HG03159 (cell line): ENCODE results near the gene PTPRF.

Experiments
- ATAC-seq: cut with Tn5 transposase; IDR thresholded peaks from one replicate; pipeline ENCODE4 v1.9.1; 2021; ENCODE audit warnings: mild to moderate bottlenecking, moderate library complexity; ENCODE audit not compliant: unreplicated experiment

The PTPRF gene

DNA sequence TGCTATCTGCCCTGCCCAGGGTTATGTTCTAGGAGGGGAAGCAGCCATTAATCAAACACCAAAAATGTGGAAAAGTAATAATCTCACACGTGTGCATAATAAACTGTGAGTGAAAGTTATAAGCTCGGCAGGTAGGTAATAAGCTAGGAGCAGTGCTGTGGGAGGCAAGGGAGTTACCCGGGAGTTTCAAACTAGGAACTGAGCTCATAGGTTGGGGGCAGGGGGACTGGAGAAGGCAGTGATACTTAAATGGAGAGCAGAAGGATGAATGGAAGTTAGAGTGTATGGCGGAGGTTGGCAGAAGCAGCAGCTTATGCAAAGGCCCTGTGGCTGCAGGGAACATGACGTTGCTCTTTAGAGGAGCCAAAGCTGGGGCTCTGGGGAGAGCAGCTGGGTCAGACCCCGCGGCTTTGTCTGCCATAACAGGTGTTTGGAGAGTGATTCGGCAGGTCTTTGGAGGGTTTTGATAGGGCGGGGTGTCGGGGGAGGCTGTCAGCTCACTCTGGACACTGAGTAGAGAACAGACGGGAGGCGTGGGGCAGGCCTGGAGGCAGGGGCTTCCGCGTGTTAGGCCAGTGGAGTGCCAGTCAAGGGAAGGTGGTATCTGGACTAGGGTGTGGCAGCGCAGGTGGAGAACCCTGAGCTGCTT lies 20.0 kb downstream of the PTPRF start:
- ATAC-seq = no peak

DNA sequence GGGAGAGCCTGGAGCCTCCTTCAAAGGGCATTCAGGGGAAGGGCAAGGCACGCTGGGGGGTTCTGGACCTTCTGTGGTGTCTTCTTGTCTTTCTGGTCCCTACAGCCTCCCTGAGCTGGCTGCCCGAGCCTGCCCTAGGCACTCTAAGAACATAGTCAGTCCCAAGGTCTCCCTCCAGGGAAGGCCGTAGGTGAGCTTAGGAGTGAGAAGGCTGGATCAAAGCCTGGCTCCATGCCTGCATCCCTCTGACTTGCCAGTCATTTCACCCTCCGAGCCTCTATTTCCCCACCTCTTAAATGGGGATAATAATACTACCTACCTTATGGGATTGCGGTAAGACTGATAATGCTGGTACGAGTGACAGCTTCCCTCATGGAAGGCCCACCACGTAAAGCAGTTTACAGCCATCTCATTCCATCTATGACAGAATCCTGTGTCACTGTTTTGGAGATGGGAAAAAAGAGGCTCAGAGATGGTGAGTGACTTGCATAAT lies 20.8 kb downstream of the PTPRF start:
- ATAC-seq = no peak

DNA sequence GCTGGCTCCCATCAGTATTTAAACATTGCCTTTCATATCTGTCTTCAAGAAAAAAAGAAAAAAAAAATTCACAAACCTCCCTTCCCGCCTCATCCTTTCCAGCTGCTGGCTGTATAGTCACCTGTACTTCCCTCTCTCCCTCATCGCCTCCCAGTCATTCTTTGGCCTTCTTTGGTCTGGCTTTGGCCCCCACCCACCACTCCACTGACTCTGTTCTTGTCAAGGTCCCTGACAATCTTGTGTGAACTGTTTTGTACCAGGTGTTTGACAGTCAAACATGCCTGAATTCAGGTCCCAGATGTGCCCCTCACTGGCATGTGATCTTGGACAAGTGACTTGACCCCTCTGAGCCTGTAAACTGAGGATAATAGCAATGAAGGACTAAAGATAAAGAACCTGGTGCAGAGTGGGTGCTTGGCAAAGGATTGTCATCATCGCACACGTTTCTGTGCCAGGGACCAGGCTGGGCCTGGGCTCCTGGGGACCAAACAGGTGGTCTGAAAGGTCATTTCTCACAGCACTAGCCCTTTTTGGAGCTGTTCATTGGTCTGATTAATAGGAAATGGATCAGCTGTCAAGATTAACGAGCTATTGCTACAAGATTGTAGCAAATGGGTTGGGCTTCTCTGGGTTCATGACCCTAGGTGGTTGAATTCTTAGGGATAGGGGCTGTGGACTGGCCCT lies 21.5 kb downstream of the PTPRF start:
- ATAC-seq = no peak

DNA sequence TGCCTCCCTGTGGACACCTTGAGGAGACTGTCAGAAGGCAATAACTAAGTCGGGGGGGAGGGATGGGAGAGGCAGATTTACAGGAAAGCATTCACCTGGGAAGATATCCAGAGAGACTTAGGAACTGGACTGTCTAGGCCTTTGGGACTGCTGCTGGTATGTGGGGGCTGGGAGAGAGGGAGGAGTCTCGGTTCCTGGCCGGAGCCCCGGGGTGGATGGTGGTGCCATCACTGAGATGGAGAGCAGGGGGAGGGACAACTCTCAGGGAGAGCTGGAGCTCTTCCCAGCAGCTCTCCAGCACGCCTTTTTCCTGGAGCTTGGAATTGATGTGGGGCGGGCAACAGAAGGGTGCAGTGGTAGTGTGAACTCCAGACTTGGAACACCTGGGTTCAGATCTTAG lies 22.1 kb downstream of the PTPRF start:
- no peak for ATAC-seq

DNA sequence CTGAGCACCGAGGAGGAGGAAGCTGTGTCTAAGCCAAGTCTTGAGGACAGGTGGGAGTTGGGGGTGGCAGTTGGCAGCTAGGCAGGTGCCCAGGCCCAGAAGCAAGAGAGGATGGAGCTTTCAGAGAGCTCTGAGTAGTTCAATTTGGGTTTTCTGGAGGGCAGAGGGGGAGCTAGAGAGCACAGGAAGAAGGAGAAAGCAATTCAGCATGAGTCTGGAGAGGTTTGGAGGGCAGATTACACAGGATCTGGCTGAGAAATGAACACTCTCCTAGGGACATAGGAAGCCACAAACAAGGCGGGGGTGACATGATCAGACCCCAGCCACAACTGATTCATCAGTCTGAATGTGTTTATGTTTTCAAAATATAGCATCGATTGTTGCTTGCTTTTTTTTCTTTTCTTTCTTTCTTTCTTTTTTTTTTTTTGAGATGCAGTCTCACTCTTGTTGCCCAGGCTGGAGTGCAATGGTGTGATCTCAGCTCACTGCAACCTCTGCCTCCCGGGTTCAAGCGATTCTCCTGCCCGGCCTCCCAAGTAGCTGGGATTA lies 23.8 kb downstream of the PTPRF start:
- ATAC-seq = no peak

DNA sequence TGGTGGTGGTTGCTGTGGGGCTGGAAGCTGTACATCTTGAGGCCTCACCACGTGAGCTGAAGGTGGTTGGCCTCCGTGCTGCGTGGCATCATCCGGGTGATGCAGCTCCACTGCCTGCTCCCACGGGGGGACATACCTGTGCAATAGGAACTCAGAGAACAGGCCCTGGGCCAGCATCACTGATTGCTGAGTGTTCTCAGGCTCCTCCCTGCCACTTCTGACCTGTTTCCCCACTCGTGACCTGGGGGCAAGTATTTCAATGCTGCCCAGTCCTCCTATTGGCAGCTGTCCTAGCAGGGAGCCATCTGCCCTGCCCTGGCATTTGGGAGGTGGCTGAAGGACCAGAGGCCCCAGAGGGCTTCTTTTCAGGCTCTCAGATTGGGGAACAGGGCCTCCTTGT lies 26.1 kb downstream of the PTPRF start:
- ATAC-seq = no peak

DNA sequence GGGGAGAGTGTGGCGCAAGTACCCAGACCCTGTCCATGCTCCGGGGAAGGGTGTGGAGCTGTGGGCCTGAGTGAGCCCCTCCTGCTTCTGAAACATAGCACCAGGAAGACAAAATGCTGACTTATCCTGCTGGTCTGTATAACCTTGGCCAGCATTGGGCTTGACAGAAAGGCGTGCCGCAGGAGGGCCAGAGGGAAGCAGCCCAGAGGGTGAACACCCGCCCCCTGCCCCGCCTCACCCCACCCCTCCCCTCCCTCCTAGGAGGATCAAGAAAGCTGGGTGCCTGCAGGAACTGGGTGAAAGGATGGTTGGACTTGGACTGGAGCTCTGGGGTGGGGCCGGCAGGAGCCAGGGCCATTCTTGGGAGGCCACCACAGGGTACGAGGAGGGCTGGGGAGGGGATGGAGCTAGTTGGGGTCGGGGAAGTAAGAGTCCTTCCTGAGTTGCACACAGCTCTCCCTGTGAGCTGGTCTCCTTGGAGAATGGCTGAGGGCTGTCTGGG lies 27.1 kb downstream of the PTPRF start:
- ATAC-seq = no peak

DNA sequence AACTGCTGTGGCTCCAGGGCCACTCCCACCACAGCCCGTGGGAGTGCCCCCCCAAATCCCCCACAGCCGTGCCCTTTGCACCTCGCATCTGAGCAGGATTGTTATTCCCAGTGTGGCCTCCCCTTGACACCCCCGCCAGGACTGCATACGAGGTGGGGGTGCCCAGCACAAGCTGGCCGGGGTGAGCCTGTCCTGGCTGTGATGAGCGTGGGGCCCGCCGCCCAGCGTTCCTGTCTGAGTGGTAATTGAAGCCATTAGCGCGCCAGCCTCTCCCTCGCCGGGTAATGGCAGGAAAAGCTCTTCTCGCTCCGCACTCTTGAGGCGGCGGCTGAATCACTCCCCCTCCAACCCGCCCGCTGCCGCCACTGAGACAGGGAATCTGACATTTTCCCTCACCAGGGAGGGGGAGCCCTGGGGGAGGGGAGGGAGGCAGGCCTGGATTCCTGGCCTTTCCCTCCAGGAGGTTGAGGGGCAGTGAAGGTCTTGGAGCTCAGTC lies 27.7 kb downstream of the PTPRF start:
- no peak for ATAC-seq

DNA sequence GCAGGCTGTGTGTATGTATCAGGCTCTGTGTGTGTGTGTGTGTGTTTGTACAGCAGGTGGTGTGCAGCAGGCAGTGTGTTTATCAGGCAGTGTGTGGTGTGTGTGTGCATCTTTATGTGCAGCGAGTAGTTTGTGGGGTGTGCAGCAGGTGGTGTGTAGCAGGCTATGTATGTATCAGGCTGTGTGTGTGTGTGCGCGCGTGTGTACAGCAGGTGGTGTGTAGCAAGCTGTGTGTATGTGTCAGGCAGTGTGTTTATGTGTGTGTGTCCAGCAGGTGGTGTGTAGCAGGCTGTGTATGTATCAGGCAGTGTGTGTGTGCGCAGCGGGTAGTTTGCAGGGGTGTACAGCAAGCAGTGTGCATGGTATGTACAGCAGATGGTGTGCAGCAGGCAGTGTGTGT lies 29.0 kb downstream of the PTPRF start:
- ATAC-seq = no peak

DNA sequence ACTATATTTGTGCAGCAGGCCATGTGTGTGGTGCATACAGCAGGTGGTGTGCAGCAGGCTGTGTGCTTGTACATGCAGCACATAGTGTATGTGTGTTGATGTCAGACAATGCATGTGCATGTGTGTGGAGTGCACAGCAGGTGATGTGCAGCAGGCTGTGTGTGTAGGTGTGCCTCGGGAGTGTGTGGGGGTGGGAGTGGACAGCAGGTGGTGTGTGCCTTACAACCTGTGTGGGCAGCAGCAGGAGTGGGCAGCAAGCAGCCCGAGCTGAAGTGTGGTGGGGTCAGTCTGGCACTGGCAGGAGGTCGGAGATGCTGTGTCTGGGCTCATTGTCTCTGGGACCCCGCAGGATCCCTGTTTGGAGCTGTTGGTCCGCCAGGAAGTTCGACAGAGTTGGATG lies 29.6 kb downstream of the PTPRF start:
- no peak for ATAC-seq

DNA sequence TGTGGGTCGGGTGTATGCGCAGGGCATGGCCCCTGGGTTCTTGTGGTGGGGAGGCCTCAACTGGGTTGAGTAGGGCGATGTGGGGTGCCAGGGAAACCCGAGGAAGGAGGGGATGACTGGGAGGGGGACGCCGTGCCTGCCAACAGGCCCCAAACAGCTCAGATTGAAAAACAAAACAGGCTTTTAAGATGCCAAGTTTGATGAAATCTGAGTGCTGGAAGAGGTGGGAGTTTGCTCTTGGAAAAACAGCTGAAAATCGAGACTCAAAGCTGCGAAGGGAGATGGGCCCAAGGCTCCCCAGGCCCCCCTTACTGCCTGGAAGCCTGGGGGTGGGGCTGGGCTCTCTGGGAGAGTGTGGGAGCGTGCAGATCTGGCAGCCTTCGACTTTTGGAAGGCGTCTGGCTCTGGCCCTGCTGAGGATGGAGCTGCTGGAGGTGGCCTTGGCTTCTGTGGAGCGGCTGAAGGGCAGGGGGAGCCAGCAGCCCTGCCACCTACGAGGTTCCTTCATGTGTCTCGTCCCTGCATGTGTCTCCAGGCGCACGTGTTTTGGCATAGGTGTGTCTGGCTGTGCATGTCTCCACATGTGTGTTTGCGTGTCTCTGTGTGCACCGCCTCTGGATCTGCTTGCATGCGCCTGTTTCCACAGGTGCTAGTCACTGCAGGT lies 33.3 kb downstream of the PTPRF start:
- ATAC-seq = no peak

DNA sequence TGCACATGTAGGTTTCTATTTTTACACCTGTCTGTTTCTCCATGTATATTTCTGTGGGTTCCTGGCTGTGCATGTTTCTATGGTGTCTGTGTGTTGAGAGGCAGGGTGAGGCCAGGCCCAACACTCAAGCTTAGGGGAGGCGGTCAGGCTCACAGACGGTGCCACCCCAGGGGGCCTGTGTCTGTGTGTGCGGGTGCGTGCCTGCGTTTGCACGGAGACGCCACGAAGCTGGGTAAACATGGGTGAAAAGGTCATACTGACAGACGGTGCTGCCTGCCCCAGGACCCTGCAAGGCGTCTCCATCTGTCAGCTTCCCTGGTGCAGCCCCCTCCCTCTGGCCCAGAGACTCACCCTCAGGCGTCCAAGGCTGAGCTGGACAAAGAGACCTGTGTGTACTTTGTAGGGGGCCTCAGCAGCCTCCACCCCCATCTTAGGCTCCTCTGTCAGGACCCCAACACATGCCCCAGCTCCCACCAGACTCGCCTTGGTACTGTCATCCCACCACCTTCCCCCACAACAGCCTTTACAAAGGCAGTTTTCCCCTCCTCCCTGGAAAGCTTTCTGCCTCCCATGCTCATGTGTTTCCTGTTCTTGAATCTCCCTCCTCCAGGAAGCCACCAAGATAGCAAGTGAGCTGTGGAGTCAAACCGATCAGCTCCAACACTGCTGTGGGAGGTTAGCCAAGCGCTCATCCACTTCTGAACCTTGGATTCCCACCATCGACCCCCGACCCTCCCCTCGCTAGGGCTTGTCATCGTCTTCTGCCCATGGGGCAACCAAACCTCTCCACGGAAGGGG lies 34.1 kb downstream of the PTPRF start:
- no peak for ATAC-seq

DNA sequence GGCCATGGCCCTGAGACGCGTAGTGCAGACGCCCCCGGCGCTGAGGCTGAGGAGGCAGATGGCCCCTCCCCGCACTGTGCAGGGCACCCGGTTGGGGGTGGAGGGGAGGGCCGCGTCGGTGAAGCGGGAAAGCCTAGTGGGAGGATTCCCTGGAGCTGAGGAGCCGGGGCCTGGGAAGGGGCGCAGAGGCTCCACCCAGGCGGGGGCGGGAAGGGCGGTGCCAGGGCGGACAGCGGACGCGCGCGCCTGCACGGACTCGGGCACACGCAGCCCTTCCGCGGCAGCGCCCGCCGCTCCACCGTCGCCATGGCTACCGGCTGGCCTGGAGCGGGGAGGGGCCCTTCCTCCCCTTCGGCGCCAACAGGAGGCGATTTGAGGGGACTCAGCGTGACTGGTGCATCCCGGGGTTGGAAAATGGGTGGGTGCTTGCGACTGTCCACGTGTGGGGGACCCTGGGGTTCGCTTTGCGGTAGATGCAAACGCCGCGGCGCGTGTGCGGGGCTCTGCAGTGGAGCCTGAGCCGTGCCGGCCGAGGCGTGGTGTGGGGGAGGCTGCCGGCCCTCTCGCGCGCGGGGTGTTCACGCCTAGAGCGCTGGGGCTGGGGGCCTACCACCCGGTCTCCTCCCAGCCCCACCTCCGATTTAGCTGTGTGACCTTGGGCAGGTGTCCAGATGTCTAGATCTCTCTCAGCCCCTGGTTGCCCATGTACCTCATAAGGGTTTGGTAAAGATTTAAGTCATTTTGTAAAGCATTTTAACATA lies 35.1 kb downstream of the PTPRF start:
- no peak for ATAC-seq

DNA sequence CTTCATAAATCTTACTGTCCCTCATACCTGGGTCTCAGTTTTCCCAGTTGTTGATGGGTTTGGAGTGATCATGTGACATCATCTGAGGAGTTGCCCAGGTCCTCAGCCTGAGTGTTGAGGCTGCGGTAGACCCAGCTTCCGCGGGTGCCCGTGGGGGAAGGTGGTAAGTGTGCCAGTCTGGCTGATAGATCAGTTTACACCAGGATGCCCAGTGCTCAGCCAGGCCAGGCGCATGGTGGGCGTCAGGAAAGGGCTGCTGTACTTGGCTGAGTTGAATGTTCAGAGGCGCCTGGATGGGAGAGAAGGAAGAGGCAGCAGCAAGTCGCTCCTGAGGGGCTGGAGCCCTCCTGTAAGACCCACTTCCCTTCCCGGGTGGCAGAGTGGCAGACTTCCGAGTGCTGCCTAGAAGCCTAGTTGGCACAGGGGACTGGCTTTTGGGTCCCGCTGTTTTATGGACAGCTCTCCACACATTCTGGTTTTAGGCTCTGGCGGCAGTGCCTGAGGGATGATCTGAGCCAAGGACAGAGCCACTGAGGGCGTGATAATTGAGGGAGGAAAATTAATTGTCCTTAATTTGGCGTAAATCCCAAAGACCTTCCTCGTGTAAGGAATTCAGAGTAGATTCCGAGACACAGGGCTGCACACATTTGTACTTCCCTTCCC lies 35.8 kb downstream of the PTPRF start:
- no peak for ATAC-seq

DNA sequence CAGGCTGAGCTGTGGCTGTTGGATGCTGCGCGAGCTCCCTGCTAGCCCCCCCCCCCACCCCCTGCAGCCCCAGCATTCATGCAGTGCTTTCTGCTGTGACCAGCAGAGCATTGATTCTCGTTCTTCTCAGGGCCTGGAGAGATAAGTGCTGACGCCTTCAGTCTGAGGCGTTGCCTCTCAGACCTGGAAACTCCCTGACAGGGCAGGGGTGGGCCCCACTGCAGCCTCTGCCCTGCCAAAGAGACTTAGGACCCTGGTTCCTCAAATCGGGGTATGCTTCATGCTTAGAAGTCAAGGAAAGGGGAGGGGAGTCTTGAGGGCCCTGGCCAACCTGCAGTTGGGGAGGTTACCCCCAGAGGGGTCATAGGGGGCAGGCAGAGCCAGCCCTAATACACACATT lies 38.5 kb downstream of the PTPRF start:
- ATAC-seq = no peak

DNA sequence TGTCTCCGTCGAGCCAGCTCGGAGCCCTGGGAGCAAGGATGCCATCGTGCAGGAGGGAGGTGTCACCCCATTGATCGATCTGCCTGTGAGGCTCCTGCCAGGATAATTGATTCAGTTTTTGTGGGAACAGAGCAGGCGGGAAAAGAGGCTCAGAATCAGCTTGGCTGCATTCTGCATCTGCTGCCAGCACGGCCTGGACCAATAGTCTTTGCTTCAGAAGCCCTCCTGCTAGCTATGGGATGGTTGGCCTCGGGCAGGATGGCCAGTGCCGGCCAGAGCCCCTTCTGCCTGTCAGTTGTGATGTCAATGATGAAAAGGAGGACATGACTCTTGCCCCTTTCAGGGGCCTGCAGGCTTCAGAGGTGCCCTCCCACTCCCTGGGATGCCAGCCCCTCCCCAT lies 39.6 kb downstream of the PTPRF start:
- ATAC-seq = no peak

DNA sequence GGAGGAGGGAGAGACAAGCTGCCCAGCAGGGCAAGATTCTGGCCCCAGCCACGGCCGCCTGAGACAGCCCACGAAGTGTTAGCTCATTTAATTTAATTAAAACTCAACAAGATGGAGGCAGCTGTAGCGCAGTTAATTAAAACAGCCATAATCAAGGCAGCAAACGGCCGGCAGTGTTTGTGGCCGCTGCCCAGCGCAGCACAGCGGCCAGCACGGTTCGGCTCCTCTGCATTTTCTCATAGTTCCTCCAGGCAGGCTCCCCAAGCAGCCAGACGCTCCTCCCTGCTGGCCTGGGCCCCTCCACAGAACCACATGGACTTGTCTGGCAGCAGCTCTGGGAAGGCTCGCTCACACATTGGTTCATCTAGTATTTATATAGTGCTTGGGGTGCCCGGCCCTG lies 40.0 kb downstream of the PTPRF start:
- no peak for ATAC-seq

DNA sequence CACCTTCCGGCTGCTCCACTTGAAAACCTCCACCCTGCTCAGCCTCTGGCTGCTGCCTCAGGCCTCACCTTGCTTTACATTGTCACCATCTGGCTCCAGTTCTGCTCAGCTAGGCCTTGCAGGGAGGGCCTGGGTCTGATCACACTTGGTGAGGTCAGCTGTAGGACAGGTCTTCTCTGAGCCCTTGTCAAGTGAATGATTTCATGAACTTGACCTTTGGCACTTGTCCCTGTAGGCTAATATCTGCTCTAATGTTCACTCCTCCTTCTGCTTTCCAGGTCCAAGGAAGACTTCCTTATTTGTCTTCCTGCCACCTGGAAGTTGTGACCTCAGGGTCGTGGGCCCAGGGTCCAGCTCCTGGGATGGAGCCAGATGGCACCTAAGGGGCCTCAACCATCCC lies 41.4 kb downstream of the PTPRF start:
- ATAC-seq = no peak

DNA sequence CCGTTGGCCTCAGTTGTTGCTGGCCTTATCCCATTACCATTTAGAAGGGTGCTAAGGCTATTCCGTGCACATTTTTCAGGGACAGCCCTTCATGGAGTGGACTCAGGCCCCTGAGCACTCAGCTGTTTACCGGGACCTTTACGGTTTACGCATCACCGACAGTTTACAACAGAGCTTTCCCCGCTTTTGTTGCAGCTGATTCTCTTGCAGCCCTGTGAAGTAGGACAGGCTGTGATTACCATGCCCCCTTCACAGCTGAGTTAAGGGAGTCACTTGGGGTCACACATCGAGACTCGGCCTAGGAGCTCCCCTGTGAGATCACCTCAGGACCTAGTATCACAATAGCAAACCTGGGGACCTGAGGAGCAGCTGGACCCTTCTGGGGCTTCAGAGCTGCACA lies 41.9 kb downstream of the PTPRF start:
- no peak for ATAC-seq
